GM23248 (cell line): ENCODE data around the gene RPS6KA3. TPM values are rescaled to one million over a fixed set of nuclear protein-coding genes. Genes with fewer than 3 reads are reported as not detected.

Source experiments
- DNase-seq: peaks from one replicate; pipeline ENCODE4 v3.0.0-alpha.2; 2015
- H2AFZ ChIP-seq: fragments of 200-600 bp; sonication (generic); 2 replicates; pipeline ENCODE4 v1.6.1; 2016; ENCODE audit warnings: antibody characterized with exemption
- H3F3A ChIP-seq: fragments of 200-600 bp; sonication (generic); 2 replicates; pipeline ENCODE4 v1.6.1; 2016; ENCODE audit warnings: mild to moderate bottlenecking, antibody characterized with exemption, mixed run types; ENCODE audit not compliant: insufficient read depth
- H3K27ac ChIP-seq: fragments of 200-600 bp; sonication (generic); 2 replicates; pipeline ENCODE4 v1.5.1; 2016; ENCODE audit warnings: mild to moderate bottlenecking
- H3K27me3 ChIP-seq: fragments of 200-600 bp; sonication (generic); replicated peaks from 2 replicates; pipeline ENCODE4 v1.6.1; 2016; ENCODE audit warnings: mild to moderate bottlenecking; ENCODE audit not compliant: insufficient read depth
- H3K36me3 ChIP-seq: fragments of 200-600 bp; sonication (generic); 2 replicates; pipeline ENCODE4 v1.6.1; 2016; ENCODE audit warnings: low read depth, mild to moderate bottlenecking
- H3K4me1 ChIP-seq: fragments of 200-600 bp; sonication (generic); 2 replicates; pipeline ENCODE4 v1.6.1; 2016; ENCODE audit warnings: mild to moderate bottlenecking; ENCODE audit not compliant: insufficient read depth
- H3K4me2 ChIP-seq: fragments of 200-600 bp; sonication (generic); one replicate; pipeline ENCODE4 v1.6.1; 2016; ENCODE audit warnings: mild to moderate bottlenecking; ENCODE audit not compliant: unreplicated experiment
- H3K4me3 ChIP-seq: fragments of 200-600 bp; sonication (generic); 2 replicates; pipeline ENCODE4 v1.5.1; 2016; ENCODE audit warnings: mild to moderate bottlenecking
- H3K79me2 ChIP-seq: fragments of 200-600 bp; sonication (generic); 2 replicates; pipeline ENCODE4 v1.6.1; 2016; ENCODE audit warnings: mild to moderate bottlenecking; ENCODE audit not compliant: insufficient read depth
- H3K9ac ChIP-seq: fragments of 200-600 bp; sonication (generic); 2 replicates; pipeline ENCODE4 v1.6.1; 2016; ENCODE audit warnings: mild to moderate bottlenecking
- H3K9me2 ChIP-seq: fragments of 200-600 bp; sonication (generic); 2 replicates; pipeline ENCODE4 v1.6.1; 2016; ENCODE audit warnings: mixed run types, mild to moderate bottlenecking, moderate library complexity; ENCODE audit not compliant: insufficient read depth
- H3K9me3 ChIP-seq: fragments of 200-600 bp; sonication (generic); one replicate; pipeline ENCODE4 v1.6.1; 2017; ENCODE audit warnings: low read depth
- H4K20me1 ChIP-seq: fragments of 200-600 bp; sonication (generic); 2 replicates; pipeline ENCODE4 v1.6.0; 2016; ENCODE audit not compliant: insufficient read depth
- EZH2 ChIP-seq: fragments of 200-600 bp; sonication (generic); IDR thresholded peaks from 2 replicates; pipeline ENCODE4 v1.6.1; 2018; ENCODE audit warnings: antibody characterized with exemption, mild to moderate bottlenecking; ENCODE audit not compliant: insufficient read depth, poor library complexity, severe bottlenecking
- EZH2phosphoT487 ChIP-seq: fragments of 200-600 bp; sonication (generic); IDR thresholded peaks from 2 replicates; pipeline ENCODE4 v1.6.1; 2018; ENCODE audit warnings: antibody characterized with exemption, moderate library complexity, mild to moderate bottlenecking, low read depth; ENCODE audit not compliant: insufficient read depth
- WGBS, 2 experiments: methylation state at CpG; one replicate each; pipeline ENCODE4 v1.1.6; 2015 to 2017; ENCODE audit warnings: low lambda C conversion rate in 2 of 2, low coverage in 1 of 2; ENCODE audit errors: missing lambda C conversion rate in 2 of 2; 5-methylcytosine and 5-hydroxymethylcytosine counted together
- in situ Hi-C: fragments of 300-500 bp; cut with MboI; formaldehyde crosslinking; loops from 2 replicates; pipeline ENCODE4 v1.15.0; 2020
- polyA plus RNA-seq: library from polyadenylated mRNA; unstranded; fragments of >200 nt; fragmentation: Nextera tagmentation; extraction: Ambion mirVana; gene quantifications from 2 replicates; pipeline ENCODE4 v1.2.1, GENCODE V29; 2016
- total RNA-seq: library from RNA; depleted of rRNA; stranded (reverse); fragments of >200 nt; shearing (Covaris generic); gene quantifications from 2 replicates; pipeline ENCODE4 v1.2.3, GENCODE V29; 2014

The RPS6KA3 gene
- total and polyA plus RNA-seq, 2 experiments from 2014 or later = 8.1 to 33.8 TPM

DNA sequence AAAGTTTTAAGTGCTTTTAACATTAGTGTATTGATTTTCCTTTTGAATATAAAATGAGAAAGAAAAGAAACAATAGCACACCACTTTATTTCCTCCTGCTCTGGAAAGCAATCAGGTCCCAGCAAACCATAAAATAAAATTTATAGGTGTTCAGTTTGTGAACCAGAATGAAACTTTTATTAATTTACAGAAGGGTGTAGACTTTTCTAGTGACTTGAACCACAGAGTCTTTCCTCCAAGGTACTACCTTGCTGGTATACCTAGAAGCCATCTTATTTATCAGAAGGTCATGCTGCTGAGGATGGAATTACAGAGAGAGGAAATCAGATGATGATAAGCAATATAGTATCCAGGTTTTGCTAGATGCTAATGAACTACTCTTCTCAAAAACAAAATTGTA lies 27.6 kb upstream of the RPS6KA3 start:
- Histone ChIP-seq H3K9me3 (no peaks in the 10 kb centered on the region), H3K4me1 (no peaks in the 10 kb centered on the region), H3K9ac (no peak overlapping the region), H3K27ac (no peak overlapping the region), H2AFZ (no peak overlapping the region), H3K79me2 (no peaks in the 10 kb centered on the region), H3K36me3 (no peaks in the 10 kb centered on the region), H3K9me2 (no peaks in the 10 kb centered on the region), H4K20me1 (no peaks in the 10 kb centered on the region), H3K27me3 (no peaks in the 10 kb centered on the region), H3K4me2 (no peak overlapping the region), H3F3A (no peaks in the 10 kb centered on the region), H3K4me3 (no peak overlapping the region)
- no peak for TF ChIP-seq EZH2phosphoT487
- no peak for TF ChIP-seq EZH2
- no peak for DNase-seq
- in situ Hi-C loops = no loop called here

GRCh38 chrX:20285511-20285910 lies 18.8 kb upstream of the RPS6KA3 start:
- Histone ChIP-seq H3K9ac (no peak overlapping the region), H3K27ac (no peak overlapping the region), H3F3A (no peaks in the 10 kb centered on the region), H3K4me3 (no peak overlapping the region), H3K79me2 (no peaks in the 10 kb centered on the region), H3K4me1 (0 out of 2 replicates have a peak, but pooled peaks cover 8% of the 10 kb centered on the region), H3K27me3 (no peaks in the 10 kb centered on the region), H3K9me2 (no peaks in the 10 kb centered on the region), H2AFZ (no peak overlapping the region), H3K9me3 (no peaks in the 10 kb centered on the region), H3K4me2 (no peak overlapping the region), H4K20me1 (no peaks in the 10 kb centered on the region), H3K36me3 (no peaks in the 10 kb centered on the region)
- in situ Hi-C loops = no loop called here
- WGBS, 2 experiments = 68 to 73% methylated on average over 2 of the region's 2 CpGs
- peak; percentile 67 for DNase-seq
- TF ChIP-seq EZH2phosphoT487 = no peak
- TF ChIP-seq EZH2 = no peak

DNA sequence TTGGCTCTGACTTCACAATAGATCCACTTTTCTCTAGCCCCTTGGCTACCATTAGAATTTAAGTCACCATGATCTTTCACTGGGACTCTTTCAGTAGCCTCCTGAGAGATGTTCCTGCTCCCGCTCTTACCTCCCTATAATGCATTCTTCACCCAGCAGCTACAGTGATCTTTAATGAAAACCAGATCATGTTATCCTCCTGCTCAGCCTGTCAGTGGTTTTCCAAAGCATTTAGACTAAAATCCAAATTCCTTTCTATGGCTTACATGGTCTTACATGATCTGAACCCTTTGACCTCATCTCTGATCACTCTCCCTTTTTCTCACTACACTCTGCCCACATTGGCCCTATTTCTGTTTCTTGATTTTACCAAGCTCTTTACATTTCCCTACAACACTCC lies 18.3 kb upstream of the RPS6KA3 start:
- Histone ChIP-seq H3K79me2 (no peaks in the 10 kb centered on the region), H3K36me3 (no peaks in the 10 kb centered on the region), H3K27me3 (no peaks in the 10 kb centered on the region), H3K4me3 (no peak overlapping the region), H4K20me1 (no peaks in the 10 kb centered on the region), H3K9me2 (no peaks in the 10 kb centered on the region), H3F3A (no peaks in the 10 kb centered on the region), H3K9me3 (no peaks in the 10 kb centered on the region), H2AFZ (no peak overlapping the region), H3K4me1 (0 out of 2 replicates have a peak, but pooled peaks cover 8% of the 10 kb centered on the region), H3K27ac (no peak overlapping the region), H3K9ac (no peak overlapping the region), H3K4me2 (no peak overlapping the region)
- TF ChIP-seq EZH2phosphoT487 (no peak), EZH2 (no peak)
- WGBS, 2 experiments = 100% methylated on average over 1 of the region's 1 CpG
- DNase-seq = no peak
- in situ Hi-C loops = no loop called here

GRCh38 chrX:20284444-20284843 lies 17.7 kb upstream of the RPS6KA3 start:
- no peak for TF ChIP-seq EZH2phosphoT487
- DNase-seq = no peak
- Histone ChIP-seq H4K20me1 (no peaks in the 10 kb centered on the region), H3K4me3 (no peak overlapping the region), H3K9me3 (no peaks in the 10 kb centered on the region), H3K27me3 (no peaks in the 10 kb centered on the region), H3K79me2 (no peaks in the 10 kb centered on the region), H2AFZ (no peak overlapping the region), H3K9me2 (no peaks in the 10 kb centered on the region), H3K4me2 (no peak overlapping the region), H3K4me1 (0 out of 2 replicates have a peak, but pooled peaks cover 8% of the 10 kb centered on the region), H3K36me3 (no peaks in the 10 kb centered on the region), H3F3A (no peaks in the 10 kb centered on the region), H3K27ac (no peak overlapping the region), H3K9ac (no peak overlapping the region)
- in situ Hi-C loops = no loop called here
- WGBS, 2 experiments = 64 to 83% methylated on average over 1 of the region's 1 CpG

DNA sequence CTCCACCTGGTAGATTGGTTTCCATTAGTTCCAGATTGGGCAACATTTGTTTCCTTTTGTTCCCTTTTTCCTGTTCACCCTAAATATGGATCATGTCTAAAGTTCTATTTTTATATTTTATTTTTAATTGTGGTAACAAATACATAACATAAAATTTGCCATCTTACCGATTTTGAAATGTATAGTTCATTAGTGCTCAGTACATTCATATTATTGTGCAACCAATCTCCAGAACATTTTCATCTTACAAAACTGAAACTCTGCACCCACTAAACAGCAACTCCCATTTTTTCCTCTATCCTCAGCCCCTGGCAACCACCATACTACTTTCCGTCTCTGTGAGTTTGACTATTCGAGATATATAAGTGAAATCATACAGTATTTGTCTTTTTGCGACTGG lies 14.2 kb upstream of the RPS6KA3 start:
- H3K79me2 ChIP-seq = no peaks in the 10 kb centered on the region
- no peaks in the 10 kb centered on the region for H3K9me2 ChIP-seq
- no peak overlapping the region for H3K9ac ChIP-seq
- no peaks in the 10 kb centered on the region for H3K27me3 ChIP-seq
- H4K20me1 ChIP-seq = no peaks in the 10 kb centered on the region
- DNase-seq = no peak
- H3K9me3 ChIP-seq = no peaks in the 10 kb centered on the region
- WGBS, 2 experiments = 41 to 45% methylated on average over 4 of the region's 4 CpGs
- no peak overlapping the region for H3K4me3 ChIP-seq
- no peak overlapping the region for H3K27ac ChIP-seq
- in situ Hi-C loops = no loop called here
- no peak overlapping the region for H2AFZ ChIP-seq
- H3K36me3 ChIP-seq = no peaks in the 10 kb centered on the region
- 0 out of 2 replicates have a peak, but pooled peaks cover 7% of the 10 kb centered on the region for H3K4me1 ChIP-seq
- TF ChIP-seq EZH2 (no peak), EZH2phosphoT487 (no peak)
- no peaks in the 10 kb centered on the region for H3F3A ChIP-seq
- no peak overlapping the region for H3K4me2 ChIP-seq
